ENCODE measurements around the gene ZDHHC19. TPM values are rescaled to one million over a fixed set of nuclear protein-coding genes. Genes with fewer than 3 reads are reported as not detected.

ZDHHC19 gene
- polyA plus RNA-seq, 1 donor from 2014 or later = 3.8 TPM

GRCh38 chr3:196156160-196156559 lies 55.0 kb downstream of the ZDHHC19 start:
- Histone ChIP-seq H3F3A (ENCODE audit: insufficient read depth, low read length, poor library complexity, severe bottlenecking) (no peaks in the 10 kb centered on the region), H3K9me3 (ENCODE audit: low read length) (no peaks in the 10 kb centered on the region), H2AFZ (ENCODE audit: low read depth, low read length) (no peak overlapping the region)

GRCh38 chr3:196150481-196150880 lies 60.7 kb downstream of the ZDHHC19 start:
- Histone ChIP-seq H3F3A (ENCODE audit: insufficient read depth, low read length, poor library complexity, severe bottlenecking) (no peaks in the 10 kb centered on the region), H3K36me3 (ENCODE audit: insufficient read depth, low read length) (no peaks in the 10 kb centered on the region), H4K20me1 (ENCODE audit: insufficient read depth) (no peaks in the 10 kb centered on the region), H3K9me3 (ENCODE audit: low read length) (peaks cover 3% of the 10 kb centered on the region), H3K4me3 (ENCODE audit: low read length) (no peak overlapping the region), H3K4me2 (ENCODE audit: low read length) (no peak overlapping the region), H2AFZ (ENCODE audit: low read depth, low read length) (no peak overlapping the region), H3K79me2 (replicated peaks; ENCODE audit: insufficient read depth, low read length) (no peaks in the 10 kb centered on the region), H3K27me3 (ENCODE audit: insufficient read depth, low read depth, low read length) (no peaks in the 10 kb centered on the region), H3K9me2 (ENCODE audit: insufficient read depth, low read length) (no peaks in the 10 kb centered on the region), H3K9ac (ENCODE audit: low read length) (no peak overlapping the region), H3K27ac (ENCODE audit: low read length) (no peak overlapping the region)
- no peak for TF ChIP-seq MXI1 (conservative IDR thresholded peaks at IDR 0.05; ENCODE audit: poor library complexity, severe bottlenecking)
- TF ChIP-seq REST (IDR thresholded peaks at IDR 0.05; ENCODE audit: borderline replicate concordance) = no peak
- no peak for TF ChIP-seq TAF1 (IDR thresholded peaks at IDR 0.05; ENCODE audit: low read depth)
- TF ChIP-seq RAD21 (conservative IDR thresholded peaks at IDR 0.05) = no peak
- TF ChIP-seq SMC3 (conservative IDR thresholded peaks at IDR 0.05; ENCODE audit: poor library complexity) = no peak
- TF ChIP-seq EP300 (conservative IDR thresholded peaks at IDR 0.05; ENCODE audit: poor library complexity, severe bottlenecking) = no peak
- no peak for TF ChIP-seq POLR2AphosphoS5 (IDR thresholded peaks at IDR 0.05)
- TF ChIP-seq EZH2 (IDR thresholded peaks at IDR 0.05; ENCODE audit: borderline replicate concordance, insufficient read depth, low read length, poor library complexity, severe bottlenecking) = no peak

More at GRCh38 chr3:196156160-196156559, 55.0 kb downstream of the ZDHHC19 start:
- Histone ChIP-seq H3K4me2 (ENCODE audit: low read length) (no peak overlapping the region), H4K20me1 (ENCODE audit: insufficient read depth) (no peaks in the 10 kb centered on the region), H3K27ac (ENCODE audit: low read length) (no peak overlapping the region), H3K4me3 (ENCODE audit: low read length) (no peak overlapping the region), H3K36me3 (ENCODE audit: insufficient read depth, low read length) (no peaks in the 10 kb centered on the region), H3K79me2 (replicated peaks; ENCODE audit: insufficient read depth, low read length) (no peaks in the 10 kb centered on the region), H3K9ac (ENCODE audit: low read length) (no peak overlapping the region), H3K27me3 (ENCODE audit: insufficient read depth, low read depth, low read length) (no peaks in the 10 kb centered on the region), H3K9me2 (ENCODE audit: insufficient read depth, low read length) (no peaks in the 10 kb centered on the region)
- no peak for TF ChIP-seq EZH2 (IDR thresholded peaks at IDR 0.05; ENCODE audit: borderline replicate concordance, insufficient read depth, low read length, poor library complexity, severe bottlenecking)
- no peak for TF ChIP-seq REST (IDR thresholded peaks at IDR 0.05; ENCODE audit: borderline replicate concordance)
- no peak for TF ChIP-seq TAF1 (IDR thresholded peaks at IDR 0.05; ENCODE audit: low read depth)
- no peak for TF ChIP-seq CTCF (IDR thresholded peaks at IDR 0.05; ENCODE audit: poor library complexity, severe bottlenecking)
- TF ChIP-seq EP300 (conservative IDR thresholded peaks at IDR 0.05; ENCODE audit: poor library complexity, severe bottlenecking) = no peak
- no peak for TF ChIP-seq RAD21 (conservative IDR thresholded peaks at IDR 0.05)
- no peak for TF ChIP-seq POLR2AphosphoS5 (IDR thresholded peaks at IDR 0.05)
- TF ChIP-seq MXI1 (conservative IDR thresholded peaks at IDR 0.05; ENCODE audit: poor library complexity, severe bottlenecking) = no peak
- TF ChIP-seq SMC3 (conservative IDR thresholded peaks at IDR 0.05; ENCODE audit: poor library complexity) = no peak
